Naive thymus-derived CD4-positive, alpha-beta T cell (primary cell): ENCODE measurements around the gene PGPEP1. TPM values are rescaled to one million over a fixed set of nuclear protein-coding genes. Genes with fewer than 3 reads are reported as not detected.
"Not testable (repeated sequence)": the region's sequence is repeated elsewhere in the genome, so short reads cannot be mapped to it uniquely, and the experiment has no call there.

Experiments used
- ATAC-seq: fragments of 150-1000 bp; cut with Tn5 transposase; 2 replicates; pipeline ENCODE4 v1.10.0; 2021; ENCODE audit warnings: mild to moderate bottlenecking, moderate library complexity
- CTCF ChIA-PET: fragments of 350-600 bp; sonication (Branson Sonifier 250); formaldehyde crosslinking; loops from one replicate; lab custom pipeline; 2021; ENCODE audit warnings: antibody characterized with exemption; lab: Charles Lee
- POLR2A ChIA-PET: fragments of 350-600 bp; sonication (Branson Sonifier 250); formaldehyde crosslinking; loops from one replicate; lab custom pipeline; 2021; ENCODE audit warnings: antibody characterized with exemption, inconsistent platforms; lab: Charles Lee
- DNase-seq, 9 donors: peaks; one replicate each; pipeline versions ENCODE4 v3.0.0 to v3.0.0-alpha.2; 2020 to 2022; ENCODE audit warnings: mixed read lengths in 1 of 9
- H3K27ac ChIP-seq: one replicate; pipeline ENCODE4 v1.7.0; 2013; ENCODE audit warnings: mild to moderate bottlenecking, low read depth, low read length, moderate library complexity
- H3K27me3 ChIP-seq, 2 donors: one replicate each; pipeline ENCODE4 v1.7.0; 2013; ENCODE audit warnings: low read length in 2 of 2, mild to moderate bottlenecking in 2 of 2, moderate library complexity in 2 of 2; ENCODE audit not compliant: control insufficient read depth in 2 of 2, insufficient read depth in 2 of 2
- H3K36me3 ChIP-seq, 3 experiments: 1 replicate in 2 of 3; 2 replicates in 1 of 3; pipeline ENCODE4 v1.7.0; 2013; ENCODE audit warnings: low read length in 3 of 3, mild to moderate bottlenecking in 3 of 3, moderate library complexity in 1 of 3; ENCODE audit not compliant: insufficient read depth in 3 of 3, control insufficient read depth in 2 of 3
- H3K4me1 ChIP-seq, 2 donors: one replicate each; pipeline ENCODE4 v1.7.0; 2013; ENCODE audit warnings: low read length in 2 of 2, mild to moderate bottlenecking in 2 of 2, moderate library complexity in 1 of 2; ENCODE audit not compliant: control insufficient read depth in 2 of 2, insufficient read depth in 2 of 2
- H3K4me3 ChIP-seq: 2 replicates; pipeline ENCODE4 v1.7.0; 2013; ENCODE audit warnings: mild to moderate bottlenecking, low read length
- H3K9me3 ChIP-seq, 3 experiments: 1 replicate in 2 of 3; 2 replicates in 1 of 3; pipeline ENCODE4 v1.7.0; 2013; ENCODE audit warnings: low read length in 3 of 3; ENCODE audit not compliant: control insufficient read depth in 2 of 3
- H3K27ac Mint-ChIP-seq, 9 donors: one replicate each; pipeline ENCODE4 v1.8.0; 2020 to 2022; ENCODE audit warnings: mixed read lengths in 9 of 9, mild to moderate bottlenecking in 8 of 9, moderate library complexity in 5 of 9, inconsistent platforms in 2 of 9
- H3K27me3 Mint-ChIP-seq, 5 donors: one replicate each; pipeline ENCODE4 v1.8.0; 2021 to 2022; ENCODE audit warnings: mixed read lengths in 5 of 5, mild to moderate bottlenecking in 1 of 5
- H3K36me3 Mint-ChIP-seq, 5 donors: one replicate each; pipeline ENCODE4 v1.8.0; 2020 to 2022; ENCODE audit warnings: mixed read lengths in 5 of 5, mild to moderate bottlenecking in 3 of 5, inconsistent platforms in 1 of 5
- H3K4me1 Mint-ChIP-seq, 7 donors: one replicate each; pipeline ENCODE4 v1.8.0; 2020 to 2022; ENCODE audit warnings: mixed read lengths in 7 of 7, mild to moderate bottlenecking in 3 of 7, inconsistent platforms in 1 of 7
- H3K4me3 Mint-ChIP-seq, 10 donors: one replicate each; pipeline ENCODE4 v1.8.0; 2020 to 2022; ENCODE audit warnings: mild to moderate bottlenecking in 10 of 10, mixed read lengths in 10 of 10, moderate library complexity in 6 of 10, inconsistent platforms in 2 of 10
- H3K9me3 Mint-ChIP-seq, 11 donors: one replicate each; pipeline ENCODE4 v1.8.0; 2020 to 2022; ENCODE audit warnings: mixed read lengths in 11 of 11, mild to moderate bottlenecking in 4 of 11, inconsistent platforms in 1 of 11, moderate library complexity in 1 of 11
- intact Hi-C, 2 donors: fragments of 100-400 bp; cut with micrococcal nuclease; formaldehyde crosslinking; loops; one replicate each; pipeline ENCODE4 v1.15.1; 2023
- polyA plus RNA-seq, 2 donors: library from polyadenylated mRNA; unstranded; fragments of 300-500 nt; fragmentation: Illumina TruSeq; gene quantifications; one replicate each; pipeline ENCODE4 v1.2.3, GENCODE V29; 2021
- total RNA-seq, 6 experiments: library from RNA in 5 of 6; stranded (reverse) in 5 of 6; gene quantifications; 1 replicate in 5 of 6; 2 replicates in 1 of 6; pipeline ENCODE4 v1.2.3 and lab custom pipeline; 2021 to 2026

Gene PGPEP1
- total and polyA plus RNA-seq, 7 experiments from 2014 or later = 9.4 to 57.1 (median 41.1) TPM

- H3K4me3 Mint-ChIP-seq, H3K4me1 ChIP-seq, H3K27ac ChIP-seq, H3K9me3 Mint-ChIP-seq, H3K27me3 Mint-ChIP-seq, H3K27ac Mint-ChIP-seq, H3K9me3 ChIP-seq, intact Hi-C loops, H3K4me1 Mint-ChIP-seq, POLR2A ChIA-PET, DNase-seq, H3K27me3 ChIP-seq, H3K4me3 ChIP-seq, ATAC-seq: not testable (repeated sequence)
- peaks cover 4 to 55% (median 34%) of the 10 kb centered on the region in 5 donors for H3K36me3 Mint-ChIP-seq
- CTCF ChIA-PET = interaction anchor here (0.7 kb wide), 1 partner anchor 84 kb away, joined by 3 read pairs; no protein-coding TSS in a partner anchor
- peaks cover 3 to 45% (median 5%) of the 10 kb centered on the region in 3 experiments for H3K36me3 ChIP-seq
Observed at GRCh38 chr19:18364277-18364825, 24.0 kb downstream of the PGPEP1 start.

- DNase-seq = no peak
- H3K27ac ChIP-seq = no peak overlapping the region
- Mint-ChIP-seq H3K4me3 (no peak overlapping the region), H3K27ac (no peak overlapping the region), H3K4me1 (no peaks in the 10 kb centered on the region), H3K36me3 (peaks cover 4 to 49% (median 31%) of the 10 kb centered on the region in 5 donors), H3K27me3 (no peaks in the 10 kb centered on the region), H3K9me3 (no peaks in the 10 kb centered on the region)
- peaks cover 0 to 3% (median 0%) of the 10 kb centered on the region in 3 experiments for H3K9me3 ChIP-seq
- peaks cover 0 to 38% (median 5%) of the 10 kb centered on the region in 3 experiments for H3K36me3 ChIP-seq
- intact Hi-C loops = no loop called here
- ChIA-PET CTCF (interaction anchor here (0.7 kb wide), 1 partner anchor 84 kb away, joined by 3 read pairs; no protein-coding TSS in a partner anchor), POLR2A (no interaction called here)
- H3K4me3 ChIP-seq = no peak overlapping the region
- H3K27me3 ChIP-seq = no peaks in the 10 kb centered on the region
- no peaks in the 10 kb centered on the region for H3K4me1 ChIP-seq
- ATAC-seq = peak; percentile 22
Observed at GRCh38 chr19:18364826-18365528, 24.6 kb downstream of the PGPEP1 start.

- ATAC-seq (peak; percentile 68), DNase-seq (no peak)
- Mint-ChIP-seq H3K27me3 (no peaks in the 10 kb centered on the region), H3K9me3 (no peaks in the 10 kb centered on the region), H3K4me3 (no peak overlapping the region), H3K36me3 (peaks cover 4 to 47% (median 30%) of the 10 kb centered on the region in 5 donors), H3K4me1 (no peaks in the 10 kb centered on the region), H3K27ac (no peak overlapping the region)
- ChIA-PET POLR2A (no interaction called here), CTCF (no interaction called here)
- intact Hi-C loops = no loop called here
- peaks cover 0 to 36% (median 5%) of the 10 kb centered on the region in 3 experiments for H3K36me3 ChIP-seq
- H3K27me3 ChIP-seq = no peaks in the 10 kb centered on the region
- H3K4me3 ChIP-seq = no peak overlapping the region
- H3K4me1 ChIP-seq = no peaks in the 10 kb centered on the region
- peaks cover 0 to 3% (median 0%) of the 10 kb centered on the region in 3 experiments for H3K9me3 ChIP-seq
- no peak overlapping the region for H3K27ac ChIP-seq
Observed at GRCh38 chr19:18366021-18366435, 25.6 kb downstream of the PGPEP1 start.

GRCh38 chr19:18368504-18369222 lies 28.3 kb downstream of the PGPEP1 start:
- peaks cover 0 to 3% (median 1%) of the 10 kb centered on the region in 7 donors for H3K4me1 Mint-ChIP-seq
- no peak overlapping the region for H3K27ac Mint-ChIP-seq
- peaks cover 0 to 31% (median 18%) of the 10 kb centered on the region in 5 donors for H3K36me3 Mint-ChIP-seq
- ATAC-seq = no peak
- no peak overlapping the region for H3K4me3 ChIP-seq
- intact Hi-C loops = no loop called here
- H3K27me3 Mint-ChIP-seq = peaks cover 0 to 3% (median 3%) of the 10 kb centered on the region in 5 donors
- H3K4me1 ChIP-seq = peaks cover 0 to 3% of the 10 kb centered on the region in 2 donors
- no peaks in the 10 kb centered on the region for H3K9me3 Mint-ChIP-seq
- ChIA-PET POLR2A (no interaction called here), CTCF (no interaction called here)
- no peaks in the 10 kb centered on the region for H3K27me3 ChIP-seq
- H3K27ac ChIP-seq = no peak overlapping the region
- no peak for DNase-seq
- no peak overlapping the region for H3K4me3 Mint-ChIP-seq
- peaks cover 0 to 21% (median 0%) of the 10 kb centered on the region in 3 experiments for H3K36me3 ChIP-seq
- peaks cover 0 to 3% (median 0%) of the 10 kb centered on the region in 3 experiments for H3K9me3 ChIP-seq

- Histone ChIP-seq H3K9me3 (no peaks in the 10 kb centered on the region), H3K27me3 (no peaks in the 10 kb centered on the region), H3K36me3 (no peaks in the 10 kb centered on the region), H3K4me1 (peaks cover 0 to 9% of the 10 kb centered on the region in 2 donors), H3K4me3 (no peak overlapping the region), H3K27ac (no peak overlapping the region)
- Mint-ChIP-seq H3K27me3 (peaks cover 3 to 9% (median 7%) of the 10 kb centered on the region in 5 donors), H3K36me3 (peaks cover 0 to 3% (median 0%) of the 10 kb centered on the region in 5 donors), H3K4me3 (peak overlapping the region in 1 of 10 donors; percentile 51), H3K4me1 (peaks cover 0 to 10% (median 7%) of the 10 kb centered on the region in 7 donors), H3K9me3 (no peaks in the 10 kb centered on the region), H3K27ac (peak overlapping the region in 2 of 9 donors; percentile 66 to 68)
- ChIA-PET POLR2A (no interaction called here), CTCF (no interaction called here)
- intact Hi-C loops = no loop called here
- no peak for ATAC-seq
- DNase-seq = no peak
Observed at GRCh38 chr19:18373407-18373891, 33.1 kb downstream of the PGPEP1 start.

GRCh38 chr19:18373892-18374629 lies 33.7 kb downstream of the PGPEP1 start:
- Mint-ChIP-seq H3K4me1 (peaks cover 0 to 10% (median 7%) of the 10 kb centered on the region in 7 donors), H3K4me3 (peak overlapping the region in 1 of 10 donors; percentile 51), H3K27ac (peak overlapping the region in 2 of 9 donors; percentile 66 to 68), H3K9me3 (no peaks in the 10 kb centered on the region), H3K27me3 (peaks cover 3 to 9% (median 7%) of the 10 kb centered on the region in 5 donors), H3K36me3 (peaks cover 0 to 3% (median 0%) of the 10 kb centered on the region in 5 donors)
- H3K4me3 ChIP-seq = no peak overlapping the region
- intact Hi-C loops = no loop called here
- no peaks in the 10 kb centered on the region for H3K36me3 ChIP-seq
- ATAC-seq (peak; percentile 96), DNase-seq (peak in 2 of 9 donors; percentile 37 to 60)
- ChIA-PET CTCF (no interaction called here), POLR2A (no interaction called here)
- H3K27ac ChIP-seq = no peak overlapping the region
- H3K27me3 ChIP-seq = no peaks in the 10 kb centered on the region
- H3K9me3 ChIP-seq = no peaks in the 10 kb centered on the region
- peaks cover 0 to 9% of the 10 kb centered on the region in 2 donors for H3K4me1 ChIP-seq
